Measurements from ENCODE around the gene PGAP1.

PGAP1 gene

GRCh38 chr2:196830701-196831100, 95.8 kb downstream of the PGAP1 start:
- H4K20me1 ChIP-seq (ENCODE audit: low read depth, low read length), result no peaks in the 10 kb centered on the region
- H3K4me3 ChIP-seq (ENCODE audit: insufficient read depth, low read length, poor library complexity, severe bottlenecking), result no peak overlapping the region
- no peaks in the 10 kb centered on the region for H3F3A ChIP-seq (ENCODE audit: insufficient read depth)
- no peak overlapping the region for H2AFZ ChIP-seq (ENCODE audit: low read depth, low read length, severe bottlenecking)
- TF ChIP-seq EZH2phosphoT487 (conservative IDR thresholded peaks at IDR 0.05; ENCODE audit: low read length) (no peak), CTCF (IDR thresholded peaks at IDR 0.05; ENCODE audit: insufficient read depth, low read length, poor library complexity, severe bottlenecking) (no peak)
- no peak overlapping the region for H3K9ac ChIP-seq (ENCODE audit: low read length)
- H3K9me2 ChIP-seq (replicated peaks; ENCODE audit: insufficient read depth, low read length), result no peaks in the 10 kb centered on the region
- H3K27me3 ChIP-seq (ENCODE audit: low read length), result no peaks in the 10 kb centered on the region
- H3K9me3 ChIP-seq (ENCODE audit: insufficient read depth, low read length), result no peaks in the 10 kb centered on the region
- H3K27ac ChIP-seq (ENCODE audit: low read depth, low read length), result no peak overlapping the region
- H3K4me2 ChIP-seq (ENCODE audit: low read depth, low read length, poor library complexity, severe bottlenecking), result no peak overlapping the region
- no peaks in the 10 kb centered on the region for H3K36me3 ChIP-seq (ENCODE audit: low read length)
- H3K79me2 ChIP-seq (ENCODE audit: insufficient read depth, low read length), result no peaks in the 10 kb centered on the region

GRCh38 chr2:196827356-196827755, 99.2 kb downstream of the PGAP1 start:
- no peak overlapping the region for H3K27ac ChIP-seq (ENCODE audit: low read depth, low read length)
- H3K4me3 ChIP-seq (ENCODE audit: insufficient read depth, low read length, poor library complexity, severe bottlenecking), result no peak overlapping the region
- no peak overlapping the region for H2AFZ ChIP-seq (ENCODE audit: low read depth, low read length, severe bottlenecking)
- H3K9ac ChIP-seq (ENCODE audit: low read length), result no peak overlapping the region
- no peaks in the 10 kb centered on the region for H3K9me2 ChIP-seq (replicated peaks; ENCODE audit: insufficient read depth, low read length)
- TF ChIP-seq CTCF (IDR thresholded peaks at IDR 0.05; ENCODE audit: insufficient read depth, low read length, poor library complexity, severe bottlenecking) (no peak), EZH2phosphoT487 (conservative IDR thresholded peaks at IDR 0.05; ENCODE audit: low read length) (no peak)
- no peaks in the 10 kb centered on the region for H3K27me3 ChIP-seq (ENCODE audit: low read length)
- H3K36me3 ChIP-seq (ENCODE audit: low read length), result no peaks in the 10 kb centered on the region
- no peaks in the 10 kb centered on the region for H4K20me1 ChIP-seq (ENCODE audit: low read depth, low read length)
- no peaks in the 10 kb centered on the region for H3K79me2 ChIP-seq (ENCODE audit: insufficient read depth, low read length)
- H3F3A ChIP-seq (ENCODE audit: insufficient read depth), result no peaks in the 10 kb centered on the region
- no peaks in the 10 kb centered on the region for H3K9me3 ChIP-seq (ENCODE audit: insufficient read depth, low read length)
- no peak overlapping the region for H3K4me2 ChIP-seq (ENCODE audit: low read depth, low read length, poor library complexity, severe bottlenecking)

DNA sequence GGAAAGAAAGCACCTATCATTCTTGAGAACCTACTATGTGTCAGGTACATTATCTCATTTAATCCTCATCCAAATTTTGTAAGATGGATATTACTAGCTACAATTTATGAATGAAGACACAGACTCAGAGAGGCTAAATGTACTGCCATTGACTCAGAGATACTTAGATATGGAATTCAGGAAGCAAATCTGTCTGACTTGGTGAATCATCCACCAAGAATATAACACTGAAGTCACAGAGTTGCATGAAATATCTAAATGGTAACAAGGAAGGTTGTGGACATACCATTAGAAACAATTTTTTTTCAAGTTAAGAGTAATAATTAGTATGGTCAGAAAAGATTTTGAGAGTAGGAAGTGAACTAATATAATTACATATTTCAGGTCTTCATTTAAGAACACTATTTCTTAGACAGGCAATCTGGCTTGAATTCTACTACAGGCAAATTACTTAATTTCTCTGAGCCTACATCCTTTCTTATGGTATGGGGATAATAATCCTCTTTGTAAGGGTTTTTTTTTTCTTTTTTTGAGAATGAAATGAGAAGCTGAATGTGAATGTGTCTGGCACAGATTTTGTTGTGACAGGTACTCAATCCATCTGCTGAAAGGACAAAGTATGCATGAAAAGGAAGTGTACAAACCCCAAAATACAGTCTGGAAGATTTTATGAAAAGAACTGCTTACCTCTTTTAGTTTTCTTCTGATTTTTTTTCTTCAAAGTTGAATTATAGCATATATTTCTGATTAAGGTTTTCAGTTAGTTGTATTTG, 102.6 kb downstream of the PGAP1 start:
- H3K4me3 ChIP-seq (ENCODE audit: insufficient read depth, low read length, poor library complexity, severe bottlenecking), result no peak overlapping the region
- H3K27me3 ChIP-seq (ENCODE audit: low read length), result no peaks in the 10 kb centered on the region
- no peaks in the 10 kb centered on the region for H3K9me3 ChIP-seq (ENCODE audit: insufficient read depth, low read length)
- TF ChIP-seq EZH2phosphoT487 (conservative IDR thresholded peaks at IDR 0.05; ENCODE audit: low read length), result no peak
- TF ChIP-seq CTCF (IDR thresholded peaks at IDR 0.05; ENCODE audit: insufficient read depth, low read length, poor library complexity, severe bottlenecking), result no peak
- H3K27ac ChIP-seq (ENCODE audit: low read depth, low read length), result no peak overlapping the region
- H3K79me2 ChIP-seq (ENCODE audit: insufficient read depth, low read length), result no peaks in the 10 kb centered on the region
- no peak overlapping the region for H3K4me2 ChIP-seq (ENCODE audit: low read depth, low read length, poor library complexity, severe bottlenecking)
- no peaks in the 10 kb centered on the region for H3F3A ChIP-seq (ENCODE audit: insufficient read depth)
- H4K20me1 ChIP-seq (ENCODE audit: low read depth, low read length), result no peaks in the 10 kb centered on the region
- no peaks in the 10 kb centered on the region for H3K9me2 ChIP-seq (replicated peaks; ENCODE audit: insufficient read depth, low read length)
- no peak overlapping the region for H2AFZ ChIP-seq (ENCODE audit: low read depth, low read length, severe bottlenecking)
- H3K9ac ChIP-seq (ENCODE audit: low read length), result no peak overlapping the region
- H3K36me3 ChIP-seq (ENCODE audit: low read length), result no peaks in the 10 kb centered on the region
